HepG2 (cell line): ENCODE data around the gene CCDC57. TPM values are rescaled to one million over a fixed set of nuclear protein-coding genes. Genes with fewer than 3 reads are reported as not detected.

Experiments
- AKNA ChIP-seq: sonication (generic); formaldehyde crosslinking; IDR thresholded peaks from 2 replicates; pipeline ENCODE4 v1.4.0; 2020; ENCODE audit warnings: missing genetic modification reagents, borderline replicate concordance
- DDIT3 ChIP-seq: sonication (generic); formaldehyde crosslinking; IDR thresholded peaks from 2 replicates; pipeline ENCODE4 v1.4.0; 2020; ENCODE audit warnings: mild to moderate bottlenecking, missing genetic modification reagents
- ERF ChIP-seq: IDR thresholded peaks from 2 replicates; pipeline ENCODE4 v1.6.1; 2018; ENCODE audit warnings: missing biosample characterization, missing genetic modification reagents
- HNF4G ChIP-seq, 2 experiments: sonication (generic) in 1 of 2; formaldehyde crosslinking in 1 of 2; IDR thresholded peaks; 2 replicates each; pipeline versions ENCODE4 v1.4.0 to v1.6.1; 2011 to 2020; ENCODE audit warnings: borderline replicate concordance in 2 of 2, low read depth in 2 of 2, mild to moderate bottlenecking in 2 of 2, low read length in 1 of 2, missing genetic modification reagents in 1 of 2, moderate library complexity in 1 of 2
- IRX3 ChIP-seq: sonication (generic); formaldehyde crosslinking; IDR thresholded peaks from 2 replicates; pipeline ENCODE4 v1.8.1; 2023; ENCODE audit warnings: mild to moderate bottlenecking, low read depth, missing genetic modification reagents, borderline replicate concordance
- ISX ChIP-seq: sonication (generic); formaldehyde crosslinking; conservative IDR thresholded peaks from 2 replicates; pipeline ENCODE4 v1.5.0; 2020; ENCODE audit warnings: missing genetic modification reagents
- KDM6A ChIP-seq: IDR thresholded peaks from 2 replicates; pipeline ENCODE4 v1.6.1; 2016; ENCODE audit warnings: low read depth
- MED13 ChIP-seq: sonication (generic); formaldehyde crosslinking; IDR thresholded peaks from 2 replicates; pipeline ENCODE4 v1.5.0; 2020; ENCODE audit warnings: missing genetic modification reagents
- NFATC3 ChIP-seq: sonication (generic); formaldehyde crosslinking; IDR thresholded peaks from 2 replicates; pipeline ENCODE4 v1.5.1; 2020; ENCODE audit warnings: mild to moderate bottlenecking, missing genetic modification reagents
- NFIB ChIP-seq: sonication (generic); formaldehyde crosslinking; IDR thresholded peaks from 2 replicates; pipeline ENCODE4 v1.9.0; 2021; ENCODE audit warnings: missing genetic modification reagents, mild to moderate bottlenecking, borderline replicate concordance
- SIN3A ChIP-seq: IDR thresholded peaks from 2 replicates; pipeline ENCODE4 v1.6.1; 2011; ENCODE audit warnings: low read depth, mild to moderate bottlenecking, control low read depth, low read length, borderline replicate concordance
- SRF ChIP-seq: IDR thresholded peaks from 2 replicates; pipeline ENCODE4 v1.6.1; 2011; ENCODE audit warnings: mild to moderate bottlenecking, low read depth, low read length, moderate library complexity
- TFAP4 ChIP-seq: sonication (generic); IDR thresholded peaks from 2 replicates; pipeline ENCODE4 v1.6.1; 2016; ENCODE audit warnings: low read depth, borderline replicate concordance
- THAP9 ChIP-seq: sonication (generic); formaldehyde crosslinking; IDR thresholded peaks from 2 replicates; pipeline ENCODE4; 2020; ENCODE audit warnings: missing genetic modification reagents, mild to moderate bottlenecking, borderline replicate concordance
- ZBTB7A ChIP-seq: sonication (generic); formaldehyde crosslinking; IDR thresholded peaks from 2 replicates; pipeline ENCODE4 v1.8.0; 2022; ENCODE audit warnings: mild to moderate bottlenecking, missing genetic modification reagents
- ZNF333 ChIP-seq: sonication (generic); formaldehyde crosslinking; IDR thresholded peaks from 2 replicates; pipeline ENCODE4 v1.4.0; 2020; ENCODE audit warnings: mild to moderate bottlenecking, missing genetic modification reagents, borderline replicate concordance
- ZNF557 ChIP-seq: sonication (generic); formaldehyde crosslinking; IDR thresholded peaks from 2 replicates; pipeline ENCODE4 v1.4.0; 2020; ENCODE audit warnings: missing genetic modification reagents
- ZNF605 ChIP-seq: sonication (generic); formaldehyde crosslinking; IDR thresholded peaks from 2 replicates; pipeline ENCODE4 v1.8.0; 2022; ENCODE audit warnings: mild to moderate bottlenecking, missing genetic modification reagents
- ZNF619 ChIP-seq: sonication (generic); formaldehyde crosslinking; IDR thresholded peaks from 2 replicates; pipeline ENCODE4 v1.4.0; 2020; ENCODE audit warnings: mild to moderate bottlenecking, missing genetic modification reagents
- ZNF644 ChIP-seq: IDR thresholded peaks from 2 replicates; pipeline ENCODE4 v1.6.1; 2016; ENCODE audit warnings: low read depth
- ZSCAN30 ChIP-seq: sonication (generic); formaldehyde crosslinking; IDR thresholded peaks from 2 replicates; pipeline ENCODE4 v1.5.0; 2020; ENCODE audit warnings: mild to moderate bottlenecking, missing genetic modification reagents
- polyA plus RNA-seq, 8 experiments: library from polyadenylated mRNA; depleted of rRNA in 3 of 8; stranded (reverse) in 7 of 8; unstranded in 1 of 8; fragments of >200 nt; fragmentation: Illumina TruSeq in 4 of 8; extraction: Trizol in 4 of 8; gene quantifications; 2 replicates each; pipeline versions ENCODE4 v1.2.1 to v1.2.3, GENCODE V29; 2011 to 2016; ENCODE audit warnings: low read depth in 4 of 8, missing spikeins in 1 of 8, mixed read lengths in 1 of 8; ENCODE audit not compliant: insufficient read depth in 1 of 8
- total RNA-seq, 5 experiments: library from RNA; depleted of rRNA; stranded (reverse); fragments of >200 nt; fragmentation: Illumina TruSeq; extraction: Trizol; gene quantifications; 2 replicates each; pipeline ENCODE4 v1.2.3, GENCODE V29; 2016; ENCODE audit warnings: low read depth in 1 of 5

Gene CCDC57
- total and polyA plus RNA-seq, 2 of the 13 experiments (the other 11 are each of a cell fraction or from before 2014, with no cell fraction given): 59.3 to 59.9 TPM

- TF ChIP-seq ZSCAN30 (CRISPR knock-in tag): no peak
- TF ChIP-seq SRF: no peak
- no peak for TF ChIP-seq TFAP4
- peak; percentile 75; the same call in 1 of the 2 replicates for TF ChIP-seq ERF (CRISPR knock-in tag)
- TF ChIP-seq KDM6A (CRISPR knock-in tag): no peak
- TF ChIP-seq ZNF619 (CRISPR knock-in tag): no peak; the same call in 1 of the 2 replicates
- no peak for TF ChIP-seq NFATC3 (CRISPR knock-in tag)
- no peak for TF ChIP-seq ISX
- no peak for TF ChIP-seq ZBTB7A (CRISPR knock-in tag)
- TF ChIP-seq THAP9: no peak
- TF ChIP-seq MED13 (CRISPR knock-in tag): no peak
- no peak for TF ChIP-seq ZNF644 (CRISPR knock-in tag)
- 0 out of 2 replicates have a peak, but pooled peaks have one; percentile 47 for TF ChIP-seq DDIT3 (CRISPR knock-in tag)
- no peak for TF ChIP-seq ZNF557 (CRISPR knock-in tag)
- 0 out of 2 replicates have a peak, but pooled peaks have one; percentile 69 for TF ChIP-seq IRX3 (CRISPR knock-in tag)
- TF ChIP-seq SIN3A: no peak
- TF ChIP-seq ZNF333: 0 out of 2 replicates have a peak, but pooled peaks have one; percentile 58
- TF ChIP-seq ZNF605 (CRISPR knock-in tag): peak; percentile 55; the same call in 1 of the 2 replicates
- no peak for TF ChIP-seq HNF4G (IDR thresholded peaks at IDR 0.05; ENCODE audit: borderline replicate concordance, low read depth, low read length)
- no peak for TF ChIP-seq HNF4G (CRISPR knock-in tag; IDR thresholded peaks at IDR 0.05; ENCODE audit: borderline replicate concordance, low read depth)
- no peak for TF ChIP-seq AKNA (CRISPR knock-in tag)
- no peak for TF ChIP-seq NFIB (CRISPR knock-in tag)
These were observed 58.8 kb downstream of the CCDC57 start (continued) for GRCh38 chr17:82153745-82154375.
